H9 (cell line): ENCODE data around the gene ZNF70. TPM values are rescaled to one million over a fixed set of nuclear protein-coding genes. Genes with fewer than 3 reads are reported as not detected.
A peak's percentile ranks its signal among the peaks of the same experiment; 100 is the strongest.

ENCODE experiments used
- DNase-seq: peaks from one replicate; pipeline ENCODE4 v3.0.0-alpha.2; 2017
- H2AFZ ChIP-seq: one replicate; pipeline ENCODE4 v1.6.1; 2013; ENCODE audit warnings: mild to moderate bottlenecking, low read length, control low read depth, moderate library complexity
- H2AK5ac ChIP-seq: 2 replicates; pipeline ENCODE4 v1.6.1; 2013; ENCODE audit warnings: low read length, control low read depth, mixed read lengths; ENCODE audit not compliant: insufficient read length
- H2BK120ac ChIP-seq: one replicate; pipeline ENCODE4 v1.6.1; 2013; ENCODE audit warnings: low read depth, mild to moderate bottlenecking, low read length, control low read depth, inconsistent platforms; ENCODE audit not compliant: poor library complexity, severe bottlenecking
- H2BK12ac ChIP-seq: 2 replicates; pipeline ENCODE4 v1.6.1; 2013; ENCODE audit warnings: low read length, control low read depth, mixed read lengths, low read depth; ENCODE audit not compliant: insufficient read length
- H2BK15ac ChIP-seq: 2 replicates; pipeline ENCODE4 v1.6.1; 2013; ENCODE audit warnings: low read depth, low read length, control low read depth
- H2BK20ac ChIP-seq: one replicate; pipeline ENCODE4 v1.6.1; 2013; ENCODE audit warnings: low read depth, mild to moderate bottlenecking, low read length, control low read depth, inconsistent platforms; ENCODE audit not compliant: poor library complexity, severe bottlenecking
- H2BK5ac ChIP-seq: 2 replicates; pipeline ENCODE4 v1.6.1; 2013; ENCODE audit warnings: low read length, control low read depth, mixed read lengths; ENCODE audit not compliant: insufficient read length
- H3K14ac ChIP-seq: 2 replicates; pipeline ENCODE4 v1.6.1; 2013; ENCODE audit warnings: low read length, control low read depth; ENCODE audit not compliant: insufficient read depth
- H3K18ac ChIP-seq: 2 replicates; pipeline ENCODE4 v1.6.1; 2013; ENCODE audit warnings: low read depth, mild to moderate bottlenecking, mixed read lengths, low read length, control low read depth; ENCODE audit not compliant: insufficient read length
- H3K23ac ChIP-seq: 2 replicates; pipeline ENCODE4 v1.6.1; 2013; ENCODE audit warnings: low read length, control low read depth, mixed read lengths, low read depth; ENCODE audit not compliant: insufficient read length
- H3K23me2 ChIP-seq: 2 replicates; pipeline ENCODE4 v1.6.1; 2013; ENCODE audit warnings: low read depth, mild to moderate bottlenecking, mixed read lengths, low read length, control low read depth; ENCODE audit not compliant: insufficient read length, poor library complexity, severe bottlenecking
- H3K27ac ChIP-seq: 2 replicates; pipeline ENCODE4 v1.5.1; 2013; ENCODE audit warnings: low read length, control low read depth, mixed read lengths, low read depth; ENCODE audit not compliant: insufficient read length
- H3K27me3 ChIP-seq: 2 replicates; pipeline ENCODE4 v1.6.1; 2013; ENCODE audit warnings: low read length, control low read depth, inconsistent platforms; ENCODE audit not compliant: insufficient read depth
- H3K4ac ChIP-seq: 2 replicates; pipeline ENCODE4 v1.6.1; 2013; ENCODE audit warnings: low read depth, mild to moderate bottlenecking, control low read depth, inconsistent platforms, low read length, moderate library complexity
- H3K4me1 ChIP-seq: 2 replicates; pipeline ENCODE4 v1.6.1; 2013; ENCODE audit warnings: low read length, control low read depth, inconsistent platforms; ENCODE audit not compliant: insufficient read depth
- H3K4me2 ChIP-seq: 2 replicates; pipeline ENCODE4 v1.6.1; 2013; ENCODE audit warnings: low read length, control low read depth, mixed read lengths; ENCODE audit not compliant: insufficient read length, insufficient read depth
- H3K56ac ChIP-seq: 2 replicates; pipeline ENCODE4 v1.6.1; 2013; ENCODE audit warnings: low read depth, mild to moderate bottlenecking, mixed read lengths, low read length, control low read depth; ENCODE audit not compliant: insufficient read length
- H3K79me1 ChIP-seq: 2 replicates; pipeline ENCODE4 v1.6.1; 2013; ENCODE audit warnings: low read depth, mild to moderate bottlenecking, moderate library complexity, low read length, control low read depth, inconsistent platforms; ENCODE audit not compliant: insufficient read depth, poor library complexity, severe bottlenecking
- H3K79me2 ChIP-seq: 2 replicates; pipeline ENCODE4 v1.6.1; 2013; ENCODE audit warnings: low read length, control low read depth, inconsistent platforms; ENCODE audit not compliant: insufficient read depth
- H3K9ac ChIP-seq: 2 replicates; pipeline ENCODE4 v1.6.1; 2013; ENCODE audit warnings: low read length, control low read depth, mixed read lengths; ENCODE audit not compliant: insufficient read length; ENCODE audit errors: extremely low read depth
- H3K9me3 ChIP-seq: one replicate; pipeline ENCODE4 v1.6.1; 2013; ENCODE audit warnings: low read depth, low read length, inconsistent platforms; ENCODE audit not compliant: control insufficient read depth
- H3T11ph ChIP-seq: one replicate; pipeline ENCODE4 v1.6.1; 2013; ENCODE audit warnings: mild to moderate bottlenecking, low read length, control low read depth, inconsistent platforms
- H4K20me1 ChIP-seq: one replicate; pipeline ENCODE4 v1.6.1; 2013; ENCODE audit not compliant: control insufficient read depth, insufficient read length, insufficient read depth
- H4K5ac ChIP-seq: 2 replicates; pipeline ENCODE4 v1.6.1; 2013; ENCODE audit warnings: low read depth, mild to moderate bottlenecking, mixed read lengths, low read length, control low read depth; ENCODE audit not compliant: insufficient read length
- H4K8ac ChIP-seq: replicated peaks from 2 replicates; pipeline ENCODE4 v1.6.1; 2013; ENCODE audit warnings: low read length, control low read depth, mixed read lengths, low read depth; ENCODE audit not compliant: insufficient read length
- H4K91ac ChIP-seq: 2 replicates; pipeline ENCODE4 v1.6.1; 2013; ENCODE audit warnings: low read depth, mild to moderate bottlenecking, moderate library complexity, mixed read lengths, low read length, control low read depth; ENCODE audit not compliant: insufficient read length
- H3K27ac Mint-ChIP-seq, 3 experiments: 2 replicates in 2 of 3; 3 replicates in 1 of 3; pipeline ENCODE4 v1.8.0; 2020 to 2021; ENCODE audit warnings: mixed read lengths in 3 of 3, mild to moderate bottlenecking in 1 of 3, moderate library complexity in 1 of 3
- H3K27me3 Mint-ChIP-seq: 2 replicates; pipeline ENCODE4 v1.8.0; 2021; ENCODE audit warnings: low read depth, mild to moderate bottlenecking, moderate library complexity, mixed read lengths
- H3K36me3 Mint-ChIP-seq, 3 experiments: 2 replicates in 2 of 3; 3 replicates in 1 of 3; pipeline ENCODE4 v1.8.0; 2020 to 2021; ENCODE audit warnings: low read depth in 3 of 3, mixed read lengths in 3 of 3; ENCODE audit not compliant: insufficient read depth in 1 of 3
- H3K4me1 Mint-ChIP-seq, 2 experiments: 2 replicates each; pipeline ENCODE4 v1.8.0; 2020; ENCODE audit warnings: mixed read lengths in 2 of 2
- H3K4me3 Mint-ChIP-seq, 2 experiments: 2 replicates in 1 of 2; 3 replicates in 1 of 2; pipeline ENCODE4 v1.8.0; 2020 to 2021; ENCODE audit warnings: mild to moderate bottlenecking in 2 of 2, mixed read lengths in 2 of 2, moderate library complexity in 1 of 2
- H3K9me3 Mint-ChIP-seq, 2 experiments: 2 replicates in 1 of 2; 3 replicates in 1 of 2; pipeline ENCODE4 v1.8.0; 2020; ENCODE audit warnings: mild to moderate bottlenecking in 2 of 2, mixed read lengths in 2 of 2, moderate library complexity in 1 of 2
- WGBS: extraction: QIAGEN DNeasy Blood & Tissue Kit; methylation state at CpG from one replicate; pipeline ENCODE4 v1.1.7; 2013; ENCODE audit warnings: missing lambda C conversion rate, low lambda C conversion rate, mixed read lengths; ENCODE audit not compliant: insufficient read length; ENCODE audit errors: extremely low coverage; 5-methylcytosine and 5-hydroxymethylcytosine counted together
- total RNA-seq: library from RNA; stranded (reverse); gene quantifications from 2 replicates; pipeline ENCODE4 v1.2.1, GENCODE V29; 2021
- TF ChIP-seq, protein P1 (sequence below): fragments of 200-600 bp; sonication (generic); conservative IDR thresholded peaks from 3 replicates; pipeline ENCODE4 v1.8.0; 2021; ENCODE audit warnings: antibody characterized with exemption, mild to moderate bottlenecking

ZNF70 gene
- total RNA-seq, 1 experiment from 2014 or later = 3.5 TPM

DNA sequence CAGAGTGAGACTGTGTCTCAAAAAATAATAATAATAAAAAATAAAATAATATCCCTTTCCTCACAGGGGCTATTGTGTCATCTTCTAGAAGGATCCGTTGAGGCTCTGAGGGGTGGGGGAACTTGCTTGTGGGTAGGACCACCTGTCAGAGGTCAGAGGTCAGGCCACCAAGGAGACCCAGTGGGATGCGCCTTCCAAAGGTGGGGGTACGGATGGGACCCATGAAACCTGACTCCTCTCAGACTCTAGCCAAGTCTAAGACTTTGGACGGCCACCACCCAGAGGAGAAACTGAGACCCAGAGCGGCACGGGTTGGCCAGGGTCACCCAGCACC lies 21.4 kb upstream of the ZNF70 start:
- Histone ChIP-seq H3K9ac (no peak overlapping the region), H4K20me1 (no peaks in the 10 kb centered on the region), H2AK5ac (no peak overlapping the region), H3K9me3 (no peaks in the 10 kb centered on the region), H2BK12ac (no peak overlapping the region), H3K27me3 (peaks cover 15% of the 10 kb centered on the region; the same call in 1 of the 2 replicates), H3K4me1 (no peaks in the 10 kb centered on the region; the same call in 1 of the 2 replicates), H3K4me2 (peak overlapping the region; percentile 47), H2AFZ (no peak overlapping the region), H3K79me2 (no peaks in the 10 kb centered on the region), H3K23me2 (peaks cover 14% of the 10 kb centered on the region), H3K27ac (no peak overlapping the region), H3K14ac (no peak overlapping the region), H2BK5ac (no peak overlapping the region), H2BK15ac (no peak overlapping the region), H2BK120ac (no peak overlapping the region), H3K4ac (no peak overlapping the region), H4K5ac (no peak overlapping the region), H3K18ac (no peak overlapping the region), H4K91ac (no peak overlapping the region), H3T11ph (no peak overlapping the region), H2BK20ac (no peak overlapping the region), H3K23ac (no peak overlapping the region), H3K79me1 (no peaks in the 10 kb centered on the region), H4K8ac (no peak overlapping the region), H3K56ac (no peak overlapping the region)
- DNase-seq = no peak
- TF ChIP-seq, protein P1, sequence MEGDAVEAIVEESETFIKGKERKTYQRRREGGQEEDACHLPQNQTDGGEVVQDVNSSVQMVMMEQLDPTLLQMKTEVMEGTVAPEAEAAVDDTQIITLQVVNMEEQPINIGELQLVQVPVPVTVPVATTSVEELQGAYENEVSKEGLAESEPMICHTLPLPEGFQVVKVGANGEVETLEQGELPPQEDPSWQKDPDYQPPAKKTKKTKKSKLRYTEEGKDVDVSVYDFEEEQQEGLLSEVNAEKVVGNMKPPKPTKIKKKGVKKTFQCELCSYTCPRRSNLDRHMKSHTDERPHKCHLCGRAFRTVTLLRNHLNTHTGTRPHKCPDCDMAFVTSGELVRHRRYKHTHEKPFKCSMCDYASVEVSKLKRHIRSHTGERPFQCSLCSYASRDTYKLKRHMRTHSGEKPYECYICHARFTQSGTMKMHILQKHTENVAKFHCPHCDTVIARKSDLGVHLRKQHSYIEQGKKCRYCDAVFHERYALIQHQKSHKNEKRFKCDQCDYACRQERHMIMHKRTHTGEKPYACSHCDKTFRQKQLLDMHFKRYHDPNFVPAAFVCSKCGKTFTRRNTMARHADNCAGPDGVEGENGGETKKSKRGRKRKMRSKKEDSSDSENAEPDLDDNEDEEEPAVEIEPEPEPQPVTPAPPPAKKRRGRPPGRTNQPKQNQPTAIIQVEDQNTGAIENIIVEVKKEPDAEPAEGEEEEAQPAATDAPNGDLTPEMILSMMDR = no peak
- H3K27ac Mint-ChIP-seq = no peak overlapping the region; a peak in 1 of 7 replicates
- peaks cover 63% of the 10 kb centered on the region for H3K27me3 Mint-ChIP-seq
- H3K36me3 Mint-ChIP-seq = no peaks in the 10 kb centered on the region; a peak in 1 of 7 replicates
- H3K9me3 Mint-ChIP-seq = no peaks in the 10 kb centered on the region
- no CpG with 5 or more reads among the region's 6 CpGs for WGBS
- H3K4me1 Mint-ChIP-seq = peaks cover 14 to 35% of the 10 kb centered on the region in 2 experiments
- peak overlapping the region; percentile 53 to 82 for H3K4me3 Mint-ChIP-seq
